ENCODE results near the gene COX4I1. TPM values are rescaled to one million over a fixed set of nuclear protein-coding genes. Genes with fewer than 3 reads are reported as not detected.

The COX4I1 gene
- total RNA-seq, 1 experiment from 2014 or later, result 618 TPM

- H3K4me1 Mint-ChIP-seq (ENCODE audit: insufficient read depth, unreplicated experiment), result no peaks in the 10 kb centered on the region
- TF ChIP-seq CTCF (IDR thresholded peaks at IDR 0.05; ENCODE audit: unreplicated experiment), result no peak
- CTCF ChIA-PET, result interaction anchor here (0.7 kb wide), 1 partner anchor 133 kb away, joined by 4 read pairs; no protein-coding TSS in a partner anchor
- POLR2A ChIA-PET, result no interaction called here
- H3K27ac Mint-ChIP-seq (ENCODE audit: low read depth, unreplicated experiment), result no peak overlapping the region
- H3K9me3 Mint-ChIP-seq (ENCODE audit: unreplicated experiment), result no peaks in the 10 kb centered on the region
- intact Hi-C loops (cut with micrococcal nuclease), result no loop called here
- H3K4me3 Mint-ChIP-seq (ENCODE audit: unreplicated experiment), result no peak overlapping the region
- peaks cover 35% of the 10 kb centered on the region for H3K36me3 Mint-ChIP-seq (ENCODE audit: insufficient read depth, unreplicated experiment)
- H3K27me3 Mint-ChIP-seq (ENCODE audit: insufficient read depth, unreplicated experiment), result peaks cover 44% of the 10 kb centered on the region
- no TSS peak for BruUV-seq (replicated peaks)
- DNase-seq (ENCODE audit: unreplicated experiment), result no peak
Observed at GRCh38 chr16:85808926-85809325, 9.4 kb downstream of the COX4I1 start.

GRCh38 chr16:85809645-85810044, 10.2 kb downstream of the COX4I1 start:
- Mint-ChIP-seq H3K4me3 (ENCODE audit: unreplicated experiment) (no peak overlapping the region), H3K36me3 (ENCODE audit: insufficient read depth, unreplicated experiment) (peaks cover 28% of the 10 kb centered on the region), H3K9me3 (ENCODE audit: unreplicated experiment) (no peaks in the 10 kb centered on the region), H3K27ac (ENCODE audit: low read depth, unreplicated experiment) (no peak overlapping the region), H3K27me3 (ENCODE audit: insufficient read depth, unreplicated experiment) (peaks cover 51% of the 10 kb centered on the region), H3K4me1 (ENCODE audit: insufficient read depth, unreplicated experiment) (no peaks in the 10 kb centered on the region)
- ChIA-PET POLR2A (no interaction called here), CTCF (no interaction called here)
- intact Hi-C loops (cut with micrococcal nuclease), result no loop called here
- no TSS peak for BruUV-seq (replicated peaks)
- no peak for DNase-seq (ENCODE audit: unreplicated experiment)
- TF ChIP-seq CTCF (IDR thresholded peaks at IDR 0.05; ENCODE audit: unreplicated experiment), result no peak

GRCh38 chr16:85810097-85810741, 10.7 kb downstream of the COX4I1 start:
- Mint-ChIP-seq H3K27me3 (ENCODE audit: insufficient read depth, unreplicated experiment) (peaks cover 56% of the 10 kb centered on the region), H3K27ac (ENCODE audit: low read depth, unreplicated experiment) (no peak overlapping the region), H3K9me3 (ENCODE audit: unreplicated experiment) (no peaks in the 10 kb centered on the region), H3K4me3 (ENCODE audit: unreplicated experiment) (no peak overlapping the region), H3K36me3 (ENCODE audit: insufficient read depth, unreplicated experiment) (peaks cover 22% of the 10 kb centered on the region), H3K4me1 (ENCODE audit: insufficient read depth, unreplicated experiment) (no peaks in the 10 kb centered on the region)
- ChIA-PET CTCF (interaction anchor here (0.6 to 2.0 kb wide), 3 partner anchors 10 to 338 kb away, joined by 3 to 15 read pairs (median 3); no protein-coding TSS in a partner anchor), POLR2A (no interaction called here)
- intact Hi-C loops (cut with micrococcal nuclease), result no loop called here
- no peak for TF ChIP-seq CTCF (IDR thresholded peaks at IDR 0.05; ENCODE audit: unreplicated experiment)
- no peak for DNase-seq (ENCODE audit: unreplicated experiment)
- BruUV-seq (replicated peaks), result no TSS peak

- ChIA-PET POLR2A (no interaction called here), CTCF (interaction anchor here (0.6 to 2.0 kb wide), 5 partner anchors 10 to 689 kb away, joined by 3 to 15 read pairs (median 3); no protein-coding TSS in a partner anchor)
- peaks cover 17% of the 10 kb centered on the region for H3K36me3 Mint-ChIP-seq (ENCODE audit: insufficient read depth, unreplicated experiment)
Observed at GRCh38 chr16:85810742-85811115, 11.2 kb downstream of the COX4I1 start.

More at GRCh38 chr16:85810742-85811115, 11.2 kb downstream of the COX4I1 start:
- intact Hi-C loops (cut with micrococcal nuclease), result no loop called here
- H3K9me3 Mint-ChIP-seq (ENCODE audit: unreplicated experiment), result no peaks in the 10 kb centered on the region
- H3K4me3 Mint-ChIP-seq (ENCODE audit: unreplicated experiment), result no peak overlapping the region
- H3K27me3 Mint-ChIP-seq (ENCODE audit: insufficient read depth, unreplicated experiment), result peaks cover 58% of the 10 kb centered on the region
- TF ChIP-seq CTCF (IDR thresholded peaks at IDR 0.05; ENCODE audit: unreplicated experiment), result no peak
- no TSS peak for BruUV-seq (replicated peaks)
- no peak for DNase-seq (ENCODE audit: unreplicated experiment)
- H3K27ac Mint-ChIP-seq (ENCODE audit: low read depth, unreplicated experiment), result no peak overlapping the region
- H3K4me1 Mint-ChIP-seq (ENCODE audit: insufficient read depth, unreplicated experiment), result no peaks in the 10 kb centered on the region

Measured in MCF 10A (cell line).